Left lung (tissue), 10 donors: ENCODE data around the gene ADRA2C. TPM values are rescaled to one million over a fixed set of nuclear protein-coding genes. Genes with fewer than 3 reads are reported as not detected.
A peak's percentile ranks its signal among the peaks of the same experiment; 100 is the strongest.

Source experiments
- ATAC-seq: fragments of 200-7000 bp; cut with Tn5 transposase; one replicate; pipeline ENCODE4 v1.9.1; 2020; ENCODE audit warnings: moderate library complexity
- DNase-seq, 4 donors: peaks; one replicate each; pipeline ENCODE4 v3.0.0-alpha.2; 2013 to 2020
- H3K27ac ChIP-seq, 2 donors: fragments of 200-600 bp; sonication (generic) in 1 of 2; one replicate each; pipeline versions ENCODE4 v1.5.0 to v1.8.0; 2020 to 2021
- H3K27me3 ChIP-seq, 2 donors: fragments of 200-600 bp; sonication (generic) in 1 of 2; one replicate each; pipeline versions ENCODE4 v1.5.0 to v1.8.0; 2020 to 2021
- H3K36me3 ChIP-seq, 2 donors: fragments of 200-600 bp; sonication (generic) in 1 of 2; one replicate each; pipeline versions ENCODE4 v1.5.0 to v1.8.0; 2020 to 2021
- H3K4me1 ChIP-seq, 2 donors: fragments of 200-600 bp; one replicate each; pipeline ENCODE4 v1.8.0; 2021
- H3K4me3 ChIP-seq, 2 donors: fragments of 200-600 bp; sonication (generic) in 1 of 2; one replicate each; pipeline versions ENCODE4 v1.5.0 to v1.8.0; 2020 to 2021; ENCODE audit warnings: mild to moderate bottlenecking in 1 of 2
- H3K9me3 ChIP-seq, 2 donors: fragments of 200-600 bp; sonication (generic) in 1 of 2; one replicate each; pipeline versions ENCODE4 v1.5.0 to v1.8.0; 2020 to 2021
- intact Hi-C, 2 donors: fragments of 100-400 bp; cut with DNase I; formaldehyde crosslinking; loops; one replicate each; pipeline versions ENCODE4 v1.11.2 to v1.14.2; 2022
- polyA plus RNA-seq, 6 donors: library from polyadenylated mRNA; unstranded; fragments of 120-200 nt; gene quantifications; one replicate each; pipeline ENCODE4 v1.2.1, GENCODE V29; 2013; ENCODE audit not compliant: insufficient read length in 6 of 6
- total RNA-seq, 2 donors: library from RNA; stranded (reverse); fragmentation: NEBNext Ultra II Directional; extraction: Animal tissue kit (Norgen Biotek cat#: 25700); gene quantifications; one replicate each; pipeline ENCODE4 v1.2.1, GENCODE V29; 2021
- TF ChIP-seq, protein P1 (sequence below), 2 donors: fragments of 200-600 bp; sonication (generic) in 1 of 2; IDR thresholded peaks; one replicate each; pipeline versions ENCODE4 v1.5.0 to v1.8.0; 2021; ENCODE audit warnings: antibody characterized with exemption in 2 of 2
- donor health status: DM: no; HTN: yes; CAD: no.
- donor health status: DM: no; HTN: no; CAD: no.

The ADRA2C gene
- total and polyA plus RNA-seq, 8 donors, result 0.63 to 3.2 (median 0.85) TPM

DNA sequence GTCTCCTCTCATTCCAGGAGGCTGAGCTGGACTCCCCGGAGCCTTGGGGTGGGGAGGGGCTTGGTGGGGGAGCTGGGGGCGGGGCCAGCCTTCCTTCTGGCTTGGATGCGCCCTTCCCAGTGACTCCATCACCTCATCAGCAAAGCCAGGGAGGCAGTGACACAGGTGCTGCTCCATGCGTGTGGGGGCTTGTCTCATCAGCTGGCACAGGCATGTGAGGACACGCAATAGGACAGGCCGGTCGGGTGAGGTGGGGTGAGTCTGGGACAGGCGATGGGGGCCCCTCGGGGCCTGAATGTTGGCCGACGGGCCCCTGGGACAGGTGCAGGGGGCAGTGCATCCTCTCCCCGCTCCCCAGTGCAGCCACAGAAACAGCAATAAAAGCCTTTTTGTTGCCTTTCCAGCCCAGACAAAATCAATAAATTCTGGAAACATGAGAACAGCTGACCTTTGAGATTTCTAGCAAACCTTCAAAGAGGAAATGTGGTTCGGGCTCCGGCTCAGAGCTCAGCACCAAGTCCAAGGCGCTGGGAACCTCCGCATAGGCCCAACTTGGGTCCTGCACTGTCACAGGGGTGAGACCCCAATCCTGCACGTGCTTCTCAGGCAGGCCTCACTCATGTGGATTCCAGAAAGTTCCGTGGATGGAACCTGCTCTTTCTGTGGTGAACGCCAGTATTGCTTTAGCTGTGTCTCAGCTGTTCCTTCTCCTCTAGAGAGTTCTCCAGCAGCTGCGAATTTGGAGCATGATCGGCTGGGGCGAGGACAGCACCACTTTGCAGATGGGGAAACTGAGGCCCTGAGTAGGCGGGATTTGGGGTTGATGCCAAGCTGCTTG, 18.5 kb downstream of the ADRA2C start:
- H3K4me3 ChIP-seq, result no peak overlapping the region
- no peaks in the 10 kb centered on the region for H3K9me3 ChIP-seq
- no peaks in the 10 kb centered on the region for H3K4me1 ChIP-seq
- H3K36me3 ChIP-seq, result no peaks in the 10 kb centered on the region
- intact Hi-C loops, result no loop called here
- peak in 1 of 4 donors; percentile 73 for DNase-seq
- H3K27me3 ChIP-seq, result peaks cover 0 to 49% of the 10 kb centered on the region in 2 donors
- TF ChIP-seq, protein P1, sequence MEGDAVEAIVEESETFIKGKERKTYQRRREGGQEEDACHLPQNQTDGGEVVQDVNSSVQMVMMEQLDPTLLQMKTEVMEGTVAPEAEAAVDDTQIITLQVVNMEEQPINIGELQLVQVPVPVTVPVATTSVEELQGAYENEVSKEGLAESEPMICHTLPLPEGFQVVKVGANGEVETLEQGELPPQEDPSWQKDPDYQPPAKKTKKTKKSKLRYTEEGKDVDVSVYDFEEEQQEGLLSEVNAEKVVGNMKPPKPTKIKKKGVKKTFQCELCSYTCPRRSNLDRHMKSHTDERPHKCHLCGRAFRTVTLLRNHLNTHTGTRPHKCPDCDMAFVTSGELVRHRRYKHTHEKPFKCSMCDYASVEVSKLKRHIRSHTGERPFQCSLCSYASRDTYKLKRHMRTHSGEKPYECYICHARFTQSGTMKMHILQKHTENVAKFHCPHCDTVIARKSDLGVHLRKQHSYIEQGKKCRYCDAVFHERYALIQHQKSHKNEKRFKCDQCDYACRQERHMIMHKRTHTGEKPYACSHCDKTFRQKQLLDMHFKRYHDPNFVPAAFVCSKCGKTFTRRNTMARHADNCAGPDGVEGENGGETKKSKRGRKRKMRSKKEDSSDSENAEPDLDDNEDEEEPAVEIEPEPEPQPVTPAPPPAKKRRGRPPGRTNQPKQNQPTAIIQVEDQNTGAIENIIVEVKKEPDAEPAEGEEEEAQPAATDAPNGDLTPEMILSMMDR (IDR thresholded peaks at IDR 0.05), result no peak
- no peak for ATAC-seq
- H3K27ac ChIP-seq, result no peak overlapping the region

DNA sequence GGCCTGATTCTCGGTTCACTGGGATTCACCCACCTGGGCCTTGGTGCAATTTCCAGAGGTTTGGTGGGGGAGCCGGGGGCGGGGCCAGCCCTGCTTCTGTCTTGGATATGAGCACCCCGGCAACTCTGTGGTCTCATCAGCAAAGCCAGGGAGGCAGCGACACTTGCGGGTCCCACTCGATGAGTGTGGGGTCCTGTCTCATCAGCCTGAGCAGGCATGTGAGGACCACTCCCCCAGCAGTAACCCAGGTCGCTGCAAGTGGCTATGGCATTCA, 19.0 kb downstream of the ADRA2C start:
- DNase-seq (no peak), ATAC-seq (no peak)
- Histone ChIP-seq H3K9me3 (no peaks in the 10 kb centered on the region), H3K27me3 (peaks cover 0 to 44% of the 10 kb centered on the region in 2 donors), H3K27ac (no peak overlapping the region), H3K4me3 (no peak overlapping the region), H3K36me3 (no peaks in the 10 kb centered on the region), H3K4me1 (no peaks in the 10 kb centered on the region)
- TF ChIP-seq, protein P1 (IDR thresholded peaks at IDR 0.05), result no peak
- intact Hi-C loops, result no loop called here

DNA sequence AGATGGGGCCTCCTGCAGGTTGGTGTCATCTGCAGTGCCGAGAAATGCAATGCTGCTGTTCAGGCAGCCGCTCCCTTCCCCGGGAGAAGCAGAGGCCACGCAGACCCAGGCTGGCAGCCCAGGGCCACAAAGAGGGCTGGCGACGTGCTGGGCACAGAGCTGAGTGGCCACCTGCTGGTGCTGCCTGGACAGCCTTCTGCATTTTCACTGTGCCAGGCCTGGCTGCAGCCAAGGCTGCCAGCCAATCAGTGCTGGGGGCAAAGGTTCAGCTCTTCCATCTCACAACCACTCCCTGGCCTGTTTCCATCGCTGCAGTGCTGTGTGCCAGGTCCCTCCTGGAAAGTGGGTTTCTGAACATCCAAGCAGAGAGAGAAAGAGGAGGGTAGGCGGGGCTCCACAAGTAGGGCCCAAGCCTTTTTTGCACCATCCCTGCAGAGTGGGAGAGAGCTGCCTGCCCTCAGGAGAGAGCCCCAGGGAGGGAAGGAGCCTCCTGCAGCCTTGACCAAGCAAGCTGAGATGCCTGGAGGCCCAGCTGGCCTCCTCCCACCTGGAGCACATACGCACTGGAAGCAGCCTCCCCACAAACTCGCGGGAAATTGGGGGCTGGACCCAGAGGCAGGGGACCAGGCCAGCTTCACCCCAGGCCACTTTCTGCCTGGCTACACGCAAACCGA, 20.1 kb downstream of the ADRA2C start:
- no peaks in the 10 kb centered on the region for H3K9me3 ChIP-seq
- DNase-seq (peak in 1 of 4 donors; percentile 66), ATAC-seq (no peak)
- H3K27ac ChIP-seq, result no peak overlapping the region
- intact Hi-C loops, result no loop called here
- no peak overlapping the region for H3K4me3 ChIP-seq
- H3K4me1 ChIP-seq, result no peaks in the 10 kb centered on the region
- peaks cover 0 to 46% of the 10 kb centered on the region in 2 donors for H3K27me3 ChIP-seq
- no peaks in the 10 kb centered on the region for H3K36me3 ChIP-seq
- TF ChIP-seq, protein P1 (IDR thresholded peaks at IDR 0.05), result no peak

DNA sequence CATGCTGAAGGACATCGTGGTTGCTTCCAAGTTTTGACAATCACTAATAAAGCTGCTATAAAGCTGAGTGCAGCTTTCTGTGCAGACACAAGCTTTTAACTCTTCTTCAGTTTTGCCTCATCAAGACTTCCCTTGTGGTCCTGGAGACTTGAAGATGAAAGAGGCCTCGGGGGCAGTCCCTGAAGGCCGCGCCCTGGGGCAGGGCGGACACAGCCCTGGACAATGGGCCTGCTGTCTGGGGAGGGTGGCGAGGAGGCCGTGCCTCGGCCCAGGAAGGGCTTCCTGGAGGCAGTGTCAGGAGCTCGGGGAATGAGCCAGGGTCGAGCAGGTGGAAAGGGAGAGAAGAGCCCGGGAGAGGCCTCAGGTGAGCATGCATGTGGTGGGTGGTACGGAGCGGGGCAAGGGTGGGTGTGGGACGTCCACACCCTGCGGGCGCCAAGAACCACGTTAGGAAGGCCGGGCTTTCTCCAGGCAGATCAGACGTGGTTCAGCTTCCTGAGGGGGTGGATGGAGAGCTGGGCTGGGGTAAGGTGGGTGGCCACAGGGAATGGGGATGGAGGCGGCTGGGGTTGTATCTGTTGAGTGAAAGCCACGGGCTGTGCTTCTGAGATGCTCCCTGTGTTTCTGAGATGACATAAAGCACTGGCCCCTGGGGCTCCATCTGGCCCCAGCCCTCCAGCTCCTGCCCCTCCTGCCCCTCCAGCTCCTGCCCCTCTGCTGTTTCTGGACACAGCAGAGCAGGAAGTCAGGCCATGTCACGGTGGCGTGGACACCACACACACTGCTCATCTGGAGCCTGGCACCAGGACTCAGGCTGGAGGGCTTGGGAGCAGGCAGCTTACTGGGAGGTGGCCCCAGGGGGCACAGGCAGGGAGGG, 21.5 kb downstream of the ADRA2C start:
- H3K4me3 ChIP-seq, result no peak overlapping the region
- H3K27ac ChIP-seq, result no peak overlapping the region
- no peaks in the 10 kb centered on the region for H3K9me3 ChIP-seq
- no peaks in the 10 kb centered on the region for H3K36me3 ChIP-seq
- no peak for ATAC-seq
- TF ChIP-seq, protein P1 (IDR thresholded peaks at IDR 0.05), result no peak
- peak in 1 of 4 donors; percentile 50 for DNase-seq
- intact Hi-C loops, result no loop called here
- H3K27me3 ChIP-seq, result peaks cover 0 to 46% of the 10 kb centered on the region in 2 donors
- H3K4me1 ChIP-seq, result no peaks in the 10 kb centered on the region

DNA sequence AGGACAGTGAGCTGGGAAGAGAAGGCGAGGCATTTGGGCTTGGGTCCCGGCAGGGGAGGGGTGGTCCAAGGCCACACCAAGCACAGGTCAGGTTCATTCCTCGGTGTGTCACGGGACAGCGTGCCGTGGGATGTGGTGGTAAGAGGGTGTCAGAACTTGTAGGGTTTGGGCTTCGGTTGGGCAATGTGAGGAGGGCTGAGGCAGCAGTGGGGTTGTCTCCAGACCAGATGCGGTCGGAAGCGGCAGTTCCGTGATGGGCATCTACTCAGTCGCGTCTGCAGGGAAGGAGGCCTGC, 22.1 kb downstream of the ADRA2C start:
- Histone ChIP-seq H3K4me3 (no peak overlapping the region), H3K27ac (no peak overlapping the region), H3K36me3 (no peaks in the 10 kb centered on the region), H3K4me1 (no peaks in the 10 kb centered on the region), H3K27me3 (peaks cover 0 to 46% of the 10 kb centered on the region in 2 donors), H3K9me3 (no peaks in the 10 kb centered on the region)
- TF ChIP-seq, protein P1 (IDR thresholded peaks at IDR 0.05), result no peak
- DNase-seq (peak in 1 of 4 donors; percentile 54), ATAC-seq (no peak)
- intact Hi-C loops, result no loop called here
